ENCODE results near the gene MMP24. TPM values are rescaled to one million over a fixed set of nuclear protein-coding genes. Genes with fewer than 3 reads are reported as not detected.

MMP24 gene
- total RNA-seq, 6 experiments from 2014 or later: 0.27 to 1.5 (median 0.84) TPM

DNA sequence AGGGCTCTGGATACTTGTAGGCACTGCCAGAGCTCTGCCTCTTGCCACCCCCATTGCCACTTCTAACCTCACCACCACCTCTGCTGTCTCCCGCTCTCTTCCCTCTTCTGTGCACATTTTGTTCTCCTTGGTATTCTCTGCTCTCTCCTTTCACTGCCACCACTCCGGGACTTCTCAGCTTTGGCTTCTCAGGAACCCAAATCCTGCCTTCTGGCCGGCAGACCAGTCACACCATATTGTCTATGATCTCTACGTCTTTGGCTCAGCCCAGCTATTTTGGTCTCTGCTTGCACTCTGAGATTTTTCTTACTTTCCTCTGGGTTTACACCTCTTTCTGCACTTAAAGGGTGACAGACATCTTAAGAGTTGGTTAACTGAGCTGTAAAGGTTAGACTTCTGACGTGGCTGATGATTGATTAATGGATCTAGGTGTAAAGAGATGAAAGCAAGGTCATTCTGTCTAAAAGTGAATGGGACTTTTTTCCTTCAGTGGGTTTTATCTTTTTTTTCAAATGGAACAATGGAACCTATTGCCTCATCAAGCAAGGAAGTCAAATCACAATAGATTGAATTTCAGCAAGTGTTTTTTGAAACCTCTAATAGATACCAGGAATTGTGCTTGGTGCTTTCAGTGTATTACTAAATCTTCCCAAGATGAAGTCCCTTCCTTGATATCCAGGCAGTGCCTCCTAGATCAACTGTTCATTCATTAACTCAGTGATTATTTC, 13.8 kb downstream of the MMP24 start:
- Histone ChIP-seq H3K9me3 (no peaks in the 10 kb centered on the region), H3K27ac (no peak overlapping the region), H3K36me3 (no peaks in the 10 kb centered on the region), H3K4me3 (no peak overlapping the region), H3K4me1 (no peaks in the 10 kb centered on the region), H3K27me3 (no peaks in the 10 kb centered on the region)
- no peak for DNase-seq
- WGBS (ENCODE audit: insufficient coverage, low coverage, low lambda C conversion rate, missing lambda C conversion rate): 80% methylated on average over 5 of the region's 5 CpGs
- TF ChIP-seq, protein P1, sequence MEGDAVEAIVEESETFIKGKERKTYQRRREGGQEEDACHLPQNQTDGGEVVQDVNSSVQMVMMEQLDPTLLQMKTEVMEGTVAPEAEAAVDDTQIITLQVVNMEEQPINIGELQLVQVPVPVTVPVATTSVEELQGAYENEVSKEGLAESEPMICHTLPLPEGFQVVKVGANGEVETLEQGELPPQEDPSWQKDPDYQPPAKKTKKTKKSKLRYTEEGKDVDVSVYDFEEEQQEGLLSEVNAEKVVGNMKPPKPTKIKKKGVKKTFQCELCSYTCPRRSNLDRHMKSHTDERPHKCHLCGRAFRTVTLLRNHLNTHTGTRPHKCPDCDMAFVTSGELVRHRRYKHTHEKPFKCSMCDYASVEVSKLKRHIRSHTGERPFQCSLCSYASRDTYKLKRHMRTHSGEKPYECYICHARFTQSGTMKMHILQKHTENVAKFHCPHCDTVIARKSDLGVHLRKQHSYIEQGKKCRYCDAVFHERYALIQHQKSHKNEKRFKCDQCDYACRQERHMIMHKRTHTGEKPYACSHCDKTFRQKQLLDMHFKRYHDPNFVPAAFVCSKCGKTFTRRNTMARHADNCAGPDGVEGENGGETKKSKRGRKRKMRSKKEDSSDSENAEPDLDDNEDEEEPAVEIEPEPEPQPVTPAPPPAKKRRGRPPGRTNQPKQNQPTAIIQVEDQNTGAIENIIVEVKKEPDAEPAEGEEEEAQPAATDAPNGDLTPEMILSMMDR (IDR thresholded peaks at IDR 0.05): no peak
- TF ChIP-seq POLR2A (IDR thresholded peaks at IDR 0.05): no peak
- no peak for ATAC-seq
- intact Hi-C loops (cut with DNase I): no loop called here

DNA sequence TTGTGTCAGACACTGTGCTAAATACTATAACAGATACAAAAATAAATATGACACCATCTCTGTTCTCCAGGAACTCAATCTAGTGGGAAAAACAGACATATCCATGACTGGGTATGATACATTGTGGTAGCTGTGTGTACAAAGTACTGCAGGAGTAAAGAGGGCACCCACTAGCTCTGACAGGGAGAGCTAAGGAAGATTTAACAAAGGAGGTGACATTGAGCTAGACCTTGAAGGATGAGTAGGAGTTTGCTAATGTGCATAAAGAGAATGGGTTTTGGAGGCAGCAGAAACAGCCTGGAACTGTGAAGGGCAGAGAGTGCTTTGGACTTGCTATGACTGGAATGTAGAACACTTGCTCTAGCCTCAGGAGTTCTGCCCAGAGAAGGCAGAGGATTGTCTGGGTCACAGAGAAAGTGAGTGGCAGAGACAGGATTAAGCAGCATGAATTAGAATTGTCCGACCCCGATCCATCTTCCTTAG, 14.4 kb downstream of the MMP24 start:
- Histone ChIP-seq H3K4me1 (no peaks in the 10 kb centered on the region), H3K27ac (no peak overlapping the region), H3K4me3 (no peak overlapping the region), H3K27me3 (no peaks in the 10 kb centered on the region), H3K9me3 (no peaks in the 10 kb centered on the region), H3K36me3 (no peaks in the 10 kb centered on the region)
- DNase-seq (no peak), ATAC-seq (no peak)
- TF ChIP-seq POLR2A (IDR thresholded peaks at IDR 0.05): no peak
- TF ChIP-seq, protein P1 (IDR thresholded peaks at IDR 0.05): no peak
- 80% methylated on average over 1 of the region's 2 CpGs for WGBS (ENCODE audit: insufficient coverage, low coverage, low lambda C conversion rate, missing lambda C conversion rate)
- intact Hi-C loops (cut with DNase I): no loop called here

DNA sequence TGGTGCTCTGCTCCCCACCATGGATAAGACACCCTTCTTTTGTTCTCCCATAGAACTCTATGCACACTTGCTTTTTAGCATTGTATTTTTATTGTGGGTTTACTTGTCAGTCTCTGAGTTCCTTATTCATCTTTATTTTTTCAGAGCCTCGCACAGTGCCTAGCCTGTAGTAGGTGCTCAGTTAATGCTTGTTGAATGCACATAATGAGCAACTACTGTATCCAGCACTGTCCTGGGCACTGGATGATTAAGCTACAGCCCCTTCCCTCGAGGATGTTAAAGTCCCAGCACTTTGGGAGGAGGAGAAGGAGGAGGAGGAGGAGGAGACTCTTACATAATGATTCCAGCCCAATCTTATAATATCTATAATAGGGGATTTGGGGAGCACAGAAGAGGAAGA, 16.8 kb downstream of the MMP24 start:
- no peak for DNase-seq
- TF ChIP-seq, protein P1 (IDR thresholded peaks at IDR 0.05): no peak
- TF ChIP-seq POLR2A (IDR thresholded peaks at IDR 0.05): no peak
- Histone ChIP-seq H3K4me1 (no peaks in the 10 kb centered on the region), H3K36me3 (no peaks in the 10 kb centered on the region), H3K27me3 (no peaks in the 10 kb centered on the region), H3K27ac (no peak overlapping the region), H3K4me3 (no peak overlapping the region), H3K9me3 (no peaks in the 10 kb centered on the region)
- WGBS (ENCODE audit: insufficient coverage, low coverage, low lambda C conversion rate, missing lambda C conversion rate): 58% methylated on average over 2 of the region's 2 CpGs
- ATAC-seq: no peak
- intact Hi-C loops (cut with DNase I): no loop called here

DNA sequence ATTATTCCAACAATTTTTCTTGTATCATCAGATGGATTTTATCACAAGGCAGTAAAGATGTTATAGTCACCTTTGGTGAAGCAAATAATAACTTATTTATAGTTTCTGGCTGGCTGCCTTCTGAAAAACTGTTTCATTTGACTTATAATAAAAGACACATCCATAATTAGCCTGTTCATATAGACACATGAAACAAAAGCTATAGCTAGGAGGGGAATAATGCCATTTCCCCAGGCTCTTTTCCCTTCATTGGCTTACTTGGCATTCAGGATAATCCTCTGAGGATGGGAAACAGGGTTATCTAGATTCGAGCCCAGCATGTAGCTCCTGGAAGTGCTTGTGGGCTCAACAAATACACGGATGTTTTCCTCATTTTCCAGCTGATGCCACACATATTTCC, 17.5 kb downstream of the MMP24 start:
- no peak for ATAC-seq

DNA sequence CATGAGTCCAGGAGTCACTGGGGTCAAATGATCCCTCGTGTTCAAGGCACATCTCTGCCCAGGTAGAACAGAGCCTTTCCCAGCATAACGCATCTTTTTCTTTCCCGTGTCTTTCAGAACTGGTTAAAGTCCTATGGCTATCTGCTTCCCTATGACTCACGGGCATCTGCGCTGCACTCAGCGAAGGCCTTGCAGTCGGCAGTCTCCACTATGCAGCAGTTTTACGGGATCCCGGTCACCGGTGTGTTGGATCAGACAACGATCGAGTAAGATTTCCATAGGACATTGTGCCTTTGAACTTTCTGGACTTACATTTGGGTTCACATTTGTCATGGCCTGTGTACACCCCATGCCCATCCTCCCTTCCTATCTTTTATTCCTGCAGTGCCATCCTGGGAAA, 20.2 kb downstream of the MMP24 start:
- intact Hi-C loops (cut with DNase I): no loop called here
- 87% methylated on average over 11 of the region's 12 CpGs for WGBS (ENCODE audit: insufficient coverage, low coverage, low lambda C conversion rate, missing lambda C conversion rate)
- TF ChIP-seq, protein P1 (IDR thresholded peaks at IDR 0.05): no peak
- TF ChIP-seq POLR2A (IDR thresholded peaks at IDR 0.05): no peak
- Histone ChIP-seq H3K9me3 (no peaks in the 10 kb centered on the region), H3K4me3 (no peak overlapping the region), H3K27me3 (no peaks in the 10 kb centered on the region), H3K27ac (no peak overlapping the region), H3K4me1 (no peaks in the 10 kb centered on the region), H3K36me3 (no peaks in the 10 kb centered on the region)
- ATAC-seq (no peak), DNase-seq (no peak)

More for the DNA sequence above, 17.5 kb downstream of the MMP24 start:
- DNase-seq: no peak
- no peaks in the 10 kb centered on the region for H3K27me3 ChIP-seq
- TF ChIP-seq POLR2A (IDR thresholded peaks at IDR 0.05): no peak
- no peak overlapping the region for H3K4me3 ChIP-seq
- intact Hi-C loops (cut with DNase I): no loop called here
- H3K36me3 ChIP-seq: no peaks in the 10 kb centered on the region
- no peaks in the 10 kb centered on the region for H3K4me1 ChIP-seq
- H3K27ac ChIP-seq: no peak overlapping the region
- H3K9me3 ChIP-seq: no peaks in the 10 kb centered on the region
- WGBS (ENCODE audit: insufficient coverage, low coverage, low lambda C conversion rate, missing lambda C conversion rate): 20% methylated on average over 1 of the region's 2 CpGs

All from right lobe of liver (tissue), 6 donors.